ENCODE results near the gene TBL1X. TPM values are rescaled to one million over a fixed set of nuclear protein-coding genes. Genes with fewer than 3 reads are reported as not detected.
A peak's percentile ranks its signal among the peaks of the same experiment; 100 is the strongest.

TBL1X gene
- total and polyA plus RNA-seq, 2 of the 13 experiments (the other 11 are each of a cell fraction or from before 2014, with no cell fraction given), result 17.6 to 19.9 TPM

- TF ChIP-seq, protein P1, sequence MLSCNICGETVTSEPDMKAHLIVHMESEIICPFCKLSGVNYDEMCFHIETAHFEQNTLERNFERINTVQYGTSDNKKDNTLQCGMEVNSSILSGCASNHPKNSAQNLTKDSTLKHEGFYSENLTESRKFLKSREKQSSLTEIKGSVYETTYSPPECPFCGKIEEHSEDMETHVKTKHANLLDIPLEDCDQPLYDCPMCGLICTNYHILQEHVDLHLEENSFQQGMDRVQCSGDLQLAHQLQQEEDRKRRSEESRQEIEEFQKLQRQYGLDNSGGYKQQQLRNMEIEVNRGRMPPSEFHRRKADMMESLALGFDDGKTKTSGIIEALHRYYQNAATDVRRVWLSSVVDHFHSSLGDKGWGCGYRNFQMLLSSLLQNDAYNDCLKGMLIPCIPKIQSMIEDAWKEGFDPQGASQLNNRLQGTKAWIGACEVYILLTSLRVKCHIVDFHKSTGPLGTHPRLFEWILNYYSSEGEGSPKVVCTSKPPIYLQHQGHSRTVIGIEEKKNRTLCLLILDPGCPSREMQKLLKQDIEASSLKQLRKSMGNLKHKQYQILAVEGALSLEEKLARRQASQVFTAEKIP (CRISPR knock-in tag; IDR thresholded peaks at IDR 0.05; ENCODE audit: borderline replicate concordance), result no peak
- no peak for TF ChIP-seq MXI1 (IDR thresholded peaks at IDR 0.05; ENCODE audit: borderline replicate concordance, low read depth, low read length)
- no peak for TF ChIP-seq ZNF382 (CRISPR knock-in tag; IDR thresholded peaks at IDR 0.05; ENCODE audit: borderline replicate concordance)
- TF ChIP-seq SIN3A (IDR thresholded peaks at IDR 0.05; ENCODE audit: borderline replicate concordance, low read depth, low read length), result no peak
- peak; percentile 41; the same call in 1 of the 2 replicates for TF ChIP-seq ZFX (CRISPR knock-in tag; IDR thresholded peaks at IDR 0.05; ENCODE audit: low read depth)
- peak; percentile 33; the same call in 1 of the 2 replicates for TF ChIP-seq RBFOX2 (IDR thresholded peaks at IDR 0.05; ENCODE audit: low read depth, low read length)
- TF ChIP-seq ZC3H13 (CRISPR knock-in tag; IDR thresholded peaks at IDR 0.05), result no peak
- no peak for TF ChIP-seq KLF6 (CRISPR knock-in tag; IDR thresholded peaks at IDR 0.05)
- TF ChIP-seq, protein P2, sequence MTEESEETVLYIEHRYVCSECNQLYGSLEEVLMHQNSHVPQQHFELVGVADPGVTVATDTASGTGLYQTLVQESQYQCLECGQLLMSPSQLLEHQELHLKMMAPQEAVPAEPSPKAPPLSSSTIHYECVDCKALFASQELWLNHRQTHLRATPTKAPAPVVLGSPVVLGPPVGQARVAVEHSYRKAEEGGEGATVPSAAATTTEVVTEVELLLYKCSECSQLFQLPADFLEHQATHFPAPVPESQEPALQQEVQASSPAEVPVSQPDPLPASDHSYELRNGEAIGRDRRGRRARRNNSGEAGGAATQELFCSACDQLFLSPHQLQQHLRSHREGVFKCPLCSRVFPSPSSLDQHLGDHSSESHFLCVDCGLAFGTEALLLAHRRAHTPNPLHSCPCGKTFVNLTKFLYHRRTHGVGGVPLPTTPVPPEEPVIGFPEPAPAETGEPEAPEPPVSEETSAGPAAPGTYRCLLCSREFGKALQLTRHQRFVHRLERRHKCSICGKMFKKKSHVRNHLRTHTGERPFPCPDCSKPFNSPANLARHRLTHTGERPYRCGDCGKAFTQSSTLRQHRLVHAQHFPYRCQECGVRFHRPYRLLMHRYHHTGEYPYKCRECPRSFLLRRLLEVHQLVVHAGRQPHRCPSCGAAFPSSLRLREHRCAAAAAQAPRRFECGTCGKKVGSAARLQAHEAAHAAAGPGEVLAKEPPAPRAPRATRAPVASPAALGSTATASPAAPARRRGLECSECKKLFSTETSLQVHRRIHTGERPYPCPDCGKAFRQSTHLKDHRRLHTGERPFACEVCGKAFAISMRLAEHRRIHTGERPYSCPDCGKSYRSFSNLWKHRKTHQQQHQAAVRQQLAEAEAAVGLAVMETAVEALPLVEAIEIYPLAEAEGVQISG (CRISPR knock-in tag; IDR thresholded peaks at IDR 0.05), result 0 out of 2 replicates have a peak, but pooled peaks have one; percentile 9
- TF ChIP-seq GPBP1L1 (CRISPR knock-in tag; IDR thresholded peaks at IDR 0.05), result no peak
- no peak for TF ChIP-seq ZNF263 (CRISPR knock-in tag; IDR thresholded peaks at IDR 0.05)
- TF ChIP-seq POLR2G (IDR thresholded peaks at IDR 0.05; ENCODE audit: low read depth, low read length), result 0 out of 2 replicates have a peak, but pooled peaks have one; percentile 15
- TF ChIP-seq ZNF891 (CRISPR knock-in tag; IDR thresholded peaks at IDR 0.05), result no peak
- no peak for TF ChIP-seq ADNP (CRISPR knock-in tag; IDR thresholded peaks at IDR 0.05)
- TF ChIP-seq ZFP90 (CRISPR knock-in tag; IDR thresholded peaks at IDR 0.05; ENCODE audit: borderline replicate concordance), result no peak
- TF ChIP-seq CREB1 (IDR thresholded peaks at IDR 0.05), result no peak
- no peak for TF ChIP-seq CREB1 (CRISPR knock-in tag; IDR thresholded peaks at IDR 0.05)
Measured at GRCh38 chrX:9785944-9786797, 321.3 kb downstream of the TBL1X start, which contains the start of gene SHROOM2 (continued).
